NCI-H1417 (cell line): ENCODE data around the gene NDRG3.
"Not testable (repeated sequence)": the region's sequence is repeated elsewhere in the genome, so short reads cannot be mapped to it uniquely, and the experiment has no call there.

ENCODE experiments used
- DNase-seq, 3 experiments: peaks; one replicate each; lab custom pipeline; 2025; lab: John Stamatoyannopoulos, UW

NDRG3 gene

GRCh38 chr20:36688630-36689029, 57.3 kb downstream of the NDRG3 start:
- no peak for DNase-seq

- no peak for DNase-seq
Measured at GRCh38 chr20:36687850-36688249, 58.0 kb downstream of the NDRG3 start.

- no peak for DNase-seq
Measured at GRCh38 chr20:36686944-36687343, 58.9 kb downstream of the NDRG3 start.

- no peak for DNase-seq
Measured at GRCh38 chr20:36686504-36686903, 59.4 kb downstream of the NDRG3 start.

GRCh38 chr20:36684747-36685146, 61.1 kb downstream of the NDRG3 start:
- no peak for DNase-seq

GRCh38 chr20:36682311-36682710, 63.6 kb downstream of the NDRG3 start:
- DNase-seq: no peak

GRCh38 chr20:36677422-36677771, 68.5 kb downstream of the NDRG3 start:
- DNase-seq: no peak

- DNase-seq: no peak
Measured at GRCh38 chr20:36676701-36677421, 69.0 kb downstream of the NDRG3 start.

- not testable (repeated sequence) for DNase-seq
Measured at GRCh38 chr20:36675545-36675944, 70.3 kb downstream of the NDRG3 start.

GRCh38 chr20:36672991-36673390, 72.9 kb downstream of the NDRG3 start:
- no peak for DNase-seq

- DNase-seq: peak in 1 of 3 experiments; percentile 43
Measured at GRCh38 chr20:36670665-36671357, 75.1 kb downstream of the NDRG3 start.

GRCh38 chr20:36666181-36666740, 79.6 kb downstream of the NDRG3 start:
- DNase-seq: peak in 1 of 3 experiments; percentile 48

GRCh38 chr20:36663031-36663430, 82.9 kb downstream of the NDRG3 start:
- no peak for DNase-seq

GRCh38 chr20:36658300-36658699, 87.6 kb downstream of the NDRG3 start:
- no peak for DNase-seq

GRCh38 chr20:36656733-36657132, 89.2 kb downstream of the NDRG3 start:
- no peak for DNase-seq

- DNase-seq: no peak
Measured at GRCh38 chr20:36655004-36655403, 90.9 kb downstream of the NDRG3 start.

GRCh38 chr20:36654506-36654905, 91.4 kb downstream of the NDRG3 start:
- DNase-seq: no peak

GRCh38 chr20:36653456-36653855, 92.4 kb downstream of the NDRG3 start:
- DNase-seq: no peak

- no peak for DNase-seq
Measured at GRCh38 chr20:36647196-36648121, 98.4 kb downstream of the NDRG3 start.

GRCh38 chr20:36646678-36647077, 99.2 kb downstream of the NDRG3 start:
- no peak for DNase-seq

GRCh38 chr20:36645998-36646397, 99.9 kb downstream of the NDRG3 start, which contains the start of gene SLA2:
SLA2 (minus strand) TSS chr20:36646196; CDS start chr20:36641335, 4,861 bp downstream.
- DNase-seq: no peak

GRCh38 chr20:36645353-36645752, 100.5 kb downstream of the NDRG3 start:
- DNase-seq: no peak
